ENCODE measurements around the gene SULT1B1. TPM values are rescaled to one million over a fixed set of nuclear protein-coding genes. Genes with fewer than 3 reads are reported as not detected.

The SULT1B1 gene
- total RNA-seq, 1 experiment from 2014 or later = 0.86 TPM

- no peak for TF ChIP-seq CTCF (IDR thresholded peaks at IDR 0.05; ENCODE audit: insufficient read depth in 1 of 2, low read depth in 1 of 2, low read length in 1 of 2, severe bottlenecking in 1 of 2, unreplicated experiment in 1 of 2)
- no peaks in the 10 kb centered on the region for H3K9me3 Mint-ChIP-seq (ENCODE audit: unreplicated experiment)
- Histone ChIP-seq H3K27me3 (replicated peaks; ENCODE audit: control insufficient read depth, insufficient read depth, low read length) (no peaks in the 10 kb centered on the region), H3K4me1 (no peaks in the 10 kb centered on the region), H3K4me3 (ENCODE audit: low read depth, low read length) (no peak overlapping the region), H3K36me3 (ENCODE audit: control insufficient read depth, insufficient read depth, low read length) (no peaks in the 10 kb centered on the region), H3K9me3 (0 out of 2 replicates have a peak, but pooled peaks cover 5% of the 10 kb centered on the region)
- H3K4me1 Mint-ChIP-seq (ENCODE audit: low read depth, unreplicated experiment) = no peaks in the 10 kb centered on the region
- BruUV-seq (replicated peaks) = no TSS peak
- ChIA-PET POLR2A (no interaction called here), CTCF (no interaction called here)
- H3K36me3 Mint-ChIP-seq (ENCODE audit: insufficient read depth, unreplicated experiment) = no peaks in the 10 kb centered on the region
- H3K4me3 Mint-ChIP-seq (ENCODE audit: unreplicated experiment) = no peak overlapping the region
- H3K27me3 Mint-ChIP-seq (ENCODE audit: insufficient read depth, unreplicated experiment) = no peaks in the 10 kb centered on the region
- DNase-seq = peak in 1 of 2 experiments; percentile 24
- intact Hi-C loops (cut with micrococcal nuclease; ENCODE audit: unreplicated experiment) = no loop called here
- H3K27ac Mint-ChIP-seq (ENCODE audit: unreplicated experiment) = no peak overlapping the region
These were observed 25.3 kb downstream of the SULT1B1 start for GRCh38 chr4:69735119-69735518.

GRCh38 chr4:69731847-69732246 is 28.6 kb downstream of the SULT1B1 start:
- Mint-ChIP-seq H3K4me1 (ENCODE audit: low read depth, unreplicated experiment) (no peaks in the 10 kb centered on the region), H3K27ac (ENCODE audit: unreplicated experiment) (no peak overlapping the region), H3K27me3 (ENCODE audit: insufficient read depth, unreplicated experiment) (no peaks in the 10 kb centered on the region), H3K9me3 (ENCODE audit: unreplicated experiment) (no peaks in the 10 kb centered on the region), H3K36me3 (ENCODE audit: insufficient read depth, unreplicated experiment) (no peaks in the 10 kb centered on the region), H3K4me3 (ENCODE audit: unreplicated experiment) (no peak overlapping the region)
- DNase-seq = no peak
- no peak overlapping the region for H3K4me3 ChIP-seq (ENCODE audit: low read depth, low read length)
- no peaks in the 10 kb centered on the region for H3K27me3 ChIP-seq (replicated peaks; ENCODE audit: control insufficient read depth, insufficient read depth, low read length)
- no peak for TF ChIP-seq CTCF (IDR thresholded peaks at IDR 0.05; ENCODE audit: insufficient read depth in 1 of 2, low read depth in 1 of 2, low read length in 1 of 2, severe bottlenecking in 1 of 2, unreplicated experiment in 1 of 2)
- CTCF ChIA-PET = no interaction called here
- BruUV-seq (replicated peaks) = no TSS peak
- POLR2A ChIA-PET = no interaction called here
- H3K36me3 ChIP-seq (ENCODE audit: control insufficient read depth, insufficient read depth, low read length) = no peaks in the 10 kb centered on the region
- H3K9me3 ChIP-seq = no peaks in the 10 kb centered on the region
- intact Hi-C loops (cut with micrococcal nuclease; ENCODE audit: unreplicated experiment) = no loop called here
- H3K4me1 ChIP-seq = no peaks in the 10 kb centered on the region

DNA sequence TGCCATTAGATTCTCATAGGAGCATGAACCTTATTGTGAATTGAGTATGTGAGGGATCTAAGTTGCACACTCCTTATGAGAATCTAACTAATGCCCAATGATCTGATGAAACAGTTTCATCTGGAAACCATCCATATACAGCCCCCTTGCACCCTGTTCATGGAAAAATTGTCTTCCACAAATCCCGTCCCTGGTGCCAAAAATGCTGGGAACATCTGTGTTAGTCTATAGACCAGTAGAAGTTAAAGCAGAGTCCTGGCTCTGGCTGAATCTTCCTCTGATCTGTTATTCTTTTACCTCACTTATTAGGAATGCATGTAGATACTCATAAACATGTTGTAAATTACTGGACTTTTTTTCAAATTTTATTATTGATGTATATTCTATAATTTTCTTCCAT is 29.2 kb downstream of the SULT1B1 start:
- H3K9me3 ChIP-seq = no peaks in the 10 kb centered on the region
- Mint-ChIP-seq H3K36me3 (ENCODE audit: insufficient read depth, unreplicated experiment) (no peaks in the 10 kb centered on the region), H3K4me3 (ENCODE audit: unreplicated experiment) (no peak overlapping the region), H3K9me3 (ENCODE audit: unreplicated experiment) (no peaks in the 10 kb centered on the region), H3K27ac (ENCODE audit: unreplicated experiment) (no peak overlapping the region), H3K27me3 (ENCODE audit: insufficient read depth, unreplicated experiment) (no peaks in the 10 kb centered on the region), H3K4me1 (ENCODE audit: low read depth, unreplicated experiment) (no peaks in the 10 kb centered on the region)
- ChIA-PET POLR2A (no interaction called here), CTCF (no interaction called here)
- no peaks in the 10 kb centered on the region for H3K27me3 ChIP-seq (replicated peaks; ENCODE audit: control insufficient read depth, insufficient read depth, low read length)
- H3K4me1 ChIP-seq = no peaks in the 10 kb centered on the region
- intact Hi-C loops (cut with micrococcal nuclease; ENCODE audit: unreplicated experiment) = no loop called here
- no peak for DNase-seq
- BruUV-seq (replicated peaks) = no TSS peak
- no peak overlapping the region for H3K4me3 ChIP-seq (ENCODE audit: low read depth, low read length)
- no peak for TF ChIP-seq CTCF (IDR thresholded peaks at IDR 0.05; ENCODE audit: insufficient read depth in 1 of 2, low read depth in 1 of 2, low read length in 1 of 2, severe bottlenecking in 1 of 2, unreplicated experiment in 1 of 2)
- H3K36me3 ChIP-seq (ENCODE audit: control insufficient read depth, insufficient read depth, low read length) = no peaks in the 10 kb centered on the region
